Neural cell (in vitro differentiated cells): ENCODE results near the gene GCNT2.

Experiments
- EP300 ChIP-seq: fragments of 450-650 bp; conservative IDR thresholded peaks from 2 replicates; pipeline ENCODE4 v1.6.1; 2014; ENCODE audit warnings: antibody characterized with exemption, mild to moderate bottlenecking, moderate library complexity; ENCODE audit not compliant: poor library complexity, severe bottlenecking
- EZH2 ChIP-seq: fragments of 200-600, 300-800 bp; shearing (Covaris generic), sonication (generic); IDR thresholded peaks from 2 replicates; pipeline ENCODE4 v1.6.1; 2014; ENCODE audit warnings: antibody characterized with exemption, low read length, borderline replicate concordance, mild to moderate bottlenecking; ENCODE audit not compliant: insufficient read depth, poor library complexity, severe bottlenecking
- POLR2AphosphoS5 ChIP-seq: IDR thresholded peaks from 2 replicates; pipeline ENCODE4 v1.6.1; 2012
- RAD21 ChIP-seq: fragments of 450-650 bp; conservative IDR thresholded peaks from 2 replicates; pipeline ENCODE4 v1.6.1; 2014; ENCODE audit warnings: antibody characterized with exemption, mild to moderate bottlenecking, moderate library complexity
- SMC3 ChIP-seq: fragments of 450-650 bp; conservative IDR thresholded peaks from 2 replicates; pipeline ENCODE4 v1.6.1; 2014; ENCODE audit warnings: antibody characterized with exemption, mild to moderate bottlenecking, moderate library complexity; ENCODE audit not compliant: poor library complexity
- TAF1 ChIP-seq: IDR thresholded peaks from 2 replicates; pipeline ENCODE4 v1.6.1; 2012; ENCODE audit warnings: low read depth
- TF ChIP-seq, protein P1 (sequence below): IDR thresholded peaks from 2 replicates; pipeline ENCODE4 v1.6.1; 2012; ENCODE audit warnings: borderline replicate concordance
- TF ChIP-seq, protein P2 (sequence below): fragments of 450-650 bp; IDR thresholded peaks from 2 replicates; pipeline ENCODE4 v1.5.1; 2014; ENCODE audit warnings: antibody characterized with exemption, mild to moderate bottlenecking, moderate library complexity; ENCODE audit not compliant: poor library complexity, severe bottlenecking

GRCh38 chr6:10678456-10678855, 157.3 kb downstream of the GCNT2 start:
- TF ChIP-seq POLR2AphosphoS5 (no peak), TAF1 (no peak), EZH2 (no peak), SMC3 (no peak), EP300 (no peak), RAD21 (no peak)
- TF ChIP-seq, protein P1, sequence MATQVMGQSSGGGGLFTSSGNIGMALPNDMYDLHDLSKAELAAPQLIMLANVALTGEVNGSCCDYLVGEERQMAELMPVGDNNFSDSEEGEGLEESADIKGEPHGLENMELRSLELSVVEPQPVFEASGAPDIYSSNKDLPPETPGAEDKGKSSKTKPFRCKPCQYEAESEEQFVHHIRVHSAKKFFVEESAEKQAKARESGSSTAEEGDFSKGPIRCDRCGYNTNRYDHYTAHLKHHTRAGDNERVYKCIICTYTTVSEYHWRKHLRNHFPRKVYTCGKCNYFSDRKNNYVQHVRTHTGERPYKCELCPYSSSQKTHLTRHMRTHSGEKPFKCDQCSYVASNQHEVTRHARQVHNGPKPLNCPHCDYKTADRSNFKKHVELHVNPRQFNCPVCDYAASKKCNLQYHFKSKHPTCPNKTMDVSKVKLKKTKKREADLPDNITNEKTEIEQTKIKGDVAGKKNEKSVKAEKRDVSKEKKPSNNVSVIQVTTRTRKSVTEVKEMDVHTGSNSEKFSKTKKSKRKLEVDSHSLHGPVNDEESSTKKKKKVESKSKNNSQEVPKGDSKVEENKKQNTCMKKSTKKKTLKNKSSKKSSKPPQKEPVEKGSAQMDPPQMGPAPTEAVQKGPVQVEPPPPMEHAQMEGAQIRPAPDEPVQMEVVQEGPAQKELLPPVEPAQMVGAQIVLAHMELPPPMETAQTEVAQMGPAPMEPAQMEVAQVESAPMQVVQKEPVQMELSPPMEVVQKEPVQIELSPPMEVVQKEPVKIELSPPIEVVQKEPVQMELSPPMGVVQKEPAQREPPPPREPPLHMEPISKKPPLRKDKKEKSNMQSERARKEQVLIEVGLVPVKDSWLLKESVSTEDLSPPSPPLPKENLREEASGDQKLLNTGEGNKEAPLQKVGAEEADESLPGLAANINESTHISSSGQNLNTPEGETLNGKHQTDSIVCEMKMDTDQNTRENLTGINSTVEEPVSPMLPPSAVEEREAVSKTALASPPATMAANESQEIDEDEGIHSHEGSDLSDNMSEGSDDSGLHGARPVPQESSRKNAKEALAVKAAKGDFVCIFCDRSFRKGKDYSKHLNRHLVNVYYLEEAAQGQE: no peak
- TF ChIP-seq, protein P2, sequence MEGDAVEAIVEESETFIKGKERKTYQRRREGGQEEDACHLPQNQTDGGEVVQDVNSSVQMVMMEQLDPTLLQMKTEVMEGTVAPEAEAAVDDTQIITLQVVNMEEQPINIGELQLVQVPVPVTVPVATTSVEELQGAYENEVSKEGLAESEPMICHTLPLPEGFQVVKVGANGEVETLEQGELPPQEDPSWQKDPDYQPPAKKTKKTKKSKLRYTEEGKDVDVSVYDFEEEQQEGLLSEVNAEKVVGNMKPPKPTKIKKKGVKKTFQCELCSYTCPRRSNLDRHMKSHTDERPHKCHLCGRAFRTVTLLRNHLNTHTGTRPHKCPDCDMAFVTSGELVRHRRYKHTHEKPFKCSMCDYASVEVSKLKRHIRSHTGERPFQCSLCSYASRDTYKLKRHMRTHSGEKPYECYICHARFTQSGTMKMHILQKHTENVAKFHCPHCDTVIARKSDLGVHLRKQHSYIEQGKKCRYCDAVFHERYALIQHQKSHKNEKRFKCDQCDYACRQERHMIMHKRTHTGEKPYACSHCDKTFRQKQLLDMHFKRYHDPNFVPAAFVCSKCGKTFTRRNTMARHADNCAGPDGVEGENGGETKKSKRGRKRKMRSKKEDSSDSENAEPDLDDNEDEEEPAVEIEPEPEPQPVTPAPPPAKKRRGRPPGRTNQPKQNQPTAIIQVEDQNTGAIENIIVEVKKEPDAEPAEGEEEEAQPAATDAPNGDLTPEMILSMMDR: no peak
